Fibroblast of lung (primary cell): ENCODE data around the gene CLDN2.

Source experiments
- CTCF ChIP-seq, 2 donors: IDR thresholded peaks in 1 of 2; conservative IDR thresholded peaks in 1 of 2; 1 replicate in 1 of 2; 2 replicates in 1 of 2; pipeline ENCODE4 v1.5.1; 2011 to 2012; ENCODE audit warnings: low read length in 2 of 2, control low read depth in 1 of 2, inconsistent platforms in 1 of 2, low read depth in 1 of 2, mild to moderate bottlenecking in 1 of 2
- EZH2 ChIP-seq: IDR thresholded peaks from 2 replicates; pipeline ENCODE4 v1.5.1; 2012; ENCODE audit warnings: low read length, control low read depth, mild to moderate bottlenecking; ENCODE audit errors: missing control alignments

- TF ChIP-seq CTCF (conservative IDR thresholded peaks at IDR 0.05 in 1 of 2, IDR thresholded peaks at IDR 0.05 in 1 of 2; ENCODE audit: low read depth in 1 of 2, low read length in 2 of 2), result no peak
- no peak for TF ChIP-seq EZH2
These were observed 45.1 kb upstream of the CLDN2 start for GRCh38 chrX:106875151-106875550.
